Kidney (tissue), 14 donors: ENCODE results near the gene MORC1. TPM values are rescaled to one million over a fixed set of nuclear protein-coding genes. Genes with fewer than 3 reads are reported as not detected.

Experiments used
- DNase-seq, 5 donors: peaks; one replicate each; pipeline ENCODE4 v3.0.0-alpha.2; 2013 to 2020
- FAIRE-seq: peaks from 2 replicates; lab custom pipeline; 2012; peaks lifted over from hg19 to GRCh38; lab: Jason Lieb, UNC
- H3K27ac ChIP-seq, 2 donors: one replicate each; pipeline ENCODE4 v1.7.0; 2013; ENCODE audit warnings: low read depth in 2 of 2, low read length in 2 of 2, inconsistent platforms in 1 of 2
- H3K27me3 ChIP-seq: one replicate; pipeline ENCODE4 v1.7.1; 2013; ENCODE audit warnings: low read length, inconsistent platforms; ENCODE audit not compliant: control insufficient read depth, insufficient read depth
- H3K36me3 ChIP-seq, 3 donors: one replicate each; pipeline versions ENCODE4 v1.7.0 to v1.7.1; 2013; ENCODE audit warnings: low read length in 3 of 3, control low read depth in 1 of 3, inconsistent platforms in 1 of 3; ENCODE audit not compliant: insufficient read depth in 3 of 3, control insufficient read depth in 2 of 3
- H3K4me1 ChIP-seq, 3 donors: one replicate each; pipeline versions ENCODE4 v1.7.0 to v1.7.1; 2013; ENCODE audit warnings: low read length in 3 of 3, inconsistent platforms in 1 of 3, low read depth in 1 of 3; ENCODE audit not compliant: control insufficient read depth in 2 of 3, insufficient read depth in 2 of 3
- H3K4me3 ChIP-seq, 3 donors: one replicate each; pipeline versions ENCODE4 v1.7.0 to v1.8.1; 2013; ENCODE audit warnings: low read length in 3 of 3, control low read depth in 1 of 3, inconsistent platforms in 1 of 3
- H3K9ac ChIP-seq, 3 donors: one replicate each; pipeline versions ENCODE4 v1.7.0 to v1.7.1; 2013; ENCODE audit warnings: low read length in 3 of 3, control low read depth in 1 of 3, inconsistent platforms in 1 of 3
- H3K9me3 ChIP-seq, 3 donors: one replicate each; pipeline versions ENCODE4 v1.7.0 to v1.7.1; 2013; ENCODE audit warnings: low read length in 3 of 3, control low read depth in 1 of 3, inconsistent platforms in 1 of 3; ENCODE audit not compliant: control insufficient read depth in 2 of 3, insufficient read depth in 1 of 3
- CTCF ChIP-seq: IDR thresholded peaks from 3 replicates; pipeline ENCODE4 v1.5.1; 2012; ENCODE audit warnings: mild to moderate bottlenecking, moderate library complexity, borderline replicate concordance; ENCODE audit not compliant: insufficient read depth; ENCODE audit errors: extremely low read depth
- intact Hi-C: fragments of 100-400 bp; cut with DNase I; formaldehyde crosslinking; loops from one replicate; pipeline ENCODE4 v1.11.1; 2022
- polyA plus RNA-seq: library from polyadenylated mRNA; stranded (reverse); fragments of 350-450 nt; fragmentation: Illumina TruSeq; extraction: RNeasy Lipid Tissue Mini Kit (QIAGEN cat#74804); gene quantifications from one replicate; pipeline ENCODE4 v1.2.3, GENCODE V29; 2014; ENCODE audit warnings: low read depth, low replicate concordance; ENCODE audit not compliant: insufficient read depth
- total RNA-seq: library from RNA; stranded (reverse); fragmentation: NEBNext Ultra II Directional; extraction: Animal tissue kit (Norgen Biotek cat#: 25700); gene quantifications from one replicate; pipeline ENCODE4 v1.2.1, GENCODE V29; 2021
- donor health status: control.
- donor health status: control.
- donor health status: control.
- donor health status: control.
- donor health status: control.
- donor health status: DM: yes; HTN: yes; CAD: no.
- donor health status: Normal renal cell carcinoma (clear cell type).

MORC1 gene
- total and polyA plus RNA-seq, 2 donors from 2014 or later, result 0.06 TPM; not detected in 1

GRCh38 chr3:108951820-108952501 lies 166.0 kb downstream of the MORC1 start:
- Histone ChIP-seq H3K9ac (no peak overlapping the region), H3K9me3 (no peaks in the 10 kb centered on the region), H3K27ac (no peak overlapping the region), H3K4me1 (no peaks in the 10 kb centered on the region), H3K36me3 (no peaks in the 10 kb centered on the region), H3K27me3 (no peaks in the 10 kb centered on the region), H3K4me3 (no peak overlapping the region)
- intact Hi-C loops, result no loop called here
- FAIRE-seq (no peak), DNase-seq (no peak)
- TF ChIP-seq CTCF, result no peak

DNA sequence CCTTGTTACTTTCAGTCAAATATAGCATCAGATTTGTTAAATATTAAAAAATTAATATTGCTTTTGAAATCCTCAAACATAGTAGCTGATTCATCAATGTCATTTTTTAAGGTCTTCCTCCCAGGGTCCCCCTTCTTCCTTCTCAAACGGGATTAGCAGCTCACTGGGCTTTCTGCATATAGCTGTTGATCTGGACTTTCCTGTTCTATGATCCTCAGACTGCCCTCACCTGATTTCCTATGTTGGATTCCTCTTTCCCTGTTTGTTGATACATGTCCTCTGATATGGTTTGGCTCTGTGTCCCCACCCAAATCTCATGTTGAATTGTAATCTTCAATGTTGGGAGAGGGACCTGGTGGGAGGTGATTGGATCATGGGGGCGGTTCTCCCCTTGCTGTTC lies 170.1 kb downstream of the MORC1 start:
- Histone ChIP-seq H3K27ac (no peak overlapping the region), H3K27me3 (no peaks in the 10 kb centered on the region), H3K9ac (no peak overlapping the region), H3K4me1 (no peaks in the 10 kb centered on the region), H3K9me3 (no peaks in the 10 kb centered on the region), H3K4me3 (no peak overlapping the region), H3K36me3 (no peaks in the 10 kb centered on the region)
- FAIRE-seq (no peak), DNase-seq (no peak)
- intact Hi-C loops, result no loop called here
- no peak for TF ChIP-seq CTCF

DNA sequence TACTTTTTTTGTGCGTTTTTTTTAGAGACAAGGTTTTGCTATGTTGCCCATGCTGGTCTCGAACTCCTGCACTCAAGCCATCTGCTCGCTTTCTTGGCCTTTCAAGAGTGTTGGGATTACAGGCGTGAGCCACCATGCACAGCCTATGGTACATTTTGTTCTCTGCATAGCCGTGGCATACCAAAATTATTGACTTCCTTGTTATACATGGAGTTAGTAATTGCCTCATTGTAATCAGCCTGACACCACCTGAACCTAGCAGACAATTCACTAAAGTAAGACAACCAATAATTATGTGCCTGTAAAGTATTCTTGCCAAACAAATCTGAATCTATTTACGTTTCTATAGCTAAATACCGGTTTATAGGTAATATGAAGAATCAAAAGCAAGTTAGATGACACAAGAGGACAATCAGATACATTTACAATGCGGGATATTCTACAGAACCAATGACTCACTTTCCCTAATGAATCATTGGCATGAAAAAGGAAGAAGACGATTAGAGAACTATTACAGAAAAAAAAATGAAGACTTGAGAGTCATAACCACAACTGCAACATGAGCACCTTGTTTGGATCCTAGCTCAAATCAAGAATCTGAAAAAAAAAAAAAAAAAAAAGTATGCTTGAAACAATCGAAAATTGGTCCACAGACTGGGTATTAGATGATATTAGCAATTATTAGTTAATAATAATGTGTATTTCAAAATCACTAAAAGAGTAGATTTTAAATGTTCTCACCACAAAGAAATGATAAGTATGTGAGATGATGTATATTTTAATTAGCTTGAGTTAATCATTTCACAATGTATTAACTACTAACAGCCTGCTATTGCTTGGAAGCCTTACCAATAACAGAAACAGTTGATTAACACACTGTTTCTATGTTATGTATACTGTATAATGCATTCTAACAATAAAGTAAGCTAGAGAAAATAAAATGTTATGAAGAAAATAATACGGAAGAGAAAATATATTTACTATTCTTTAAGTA lies 171.3 kb downstream of the MORC1 start:
- H3K9ac ChIP-seq, result no peak overlapping the region
- intact Hi-C loops, result no loop called here
- no peaks in the 10 kb centered on the region for H3K36me3 ChIP-seq
- no peak overlapping the region for H3K4me3 ChIP-seq
- H3K4me1 ChIP-seq, result no peaks in the 10 kb centered on the region
- no peak for DNase-seq
- no peak for FAIRE-seq
- H3K27me3 ChIP-seq, result no peaks in the 10 kb centered on the region
- H3K9me3 ChIP-seq, result no peaks in the 10 kb centered on the region
- no peak for TF ChIP-seq CTCF
- H3K27ac ChIP-seq, result no peak overlapping the region
